Thoracic aorta (tissue), 2 donors: ENCODE data around the gene SYCP2. TPM values are rescaled to one million over a fixed set of nuclear protein-coding genes. Genes with fewer than 3 reads are reported as not detected.

ENCODE experiments used
- ATAC-seq: fragments of 150-250 bp; one replicate; pipeline ENCODE4 v1.8.0; 2017; ENCODE audit warnings: low read depth; ENCODE audit not compliant: insufficient number of reproducible peaks, low FRiP score
- DNase-seq: peaks from one replicate; pipeline ENCODE4 v3.0.0-alpha.2; 2020; ENCODE audit warnings: low spot score
- H3K27ac ChIP-seq, 2 donors: fragments of 200-600 bp; sonication (generic); 1 replicate in 1 of 2; 2 replicates in 1 of 2; pipeline ENCODE4 v1.5.1; 2016; ENCODE audit warnings: mild to moderate bottlenecking in 2 of 2, moderate library complexity in 2 of 2
- H3K27me3 ChIP-seq: fragments of 200-600 bp; sonication (generic); replicated peaks from 2 replicates; pipeline ENCODE4 v1.6.0; 2016; ENCODE audit warnings: mild to moderate bottlenecking; ENCODE audit not compliant: insufficient read depth
- H3K36me3 ChIP-seq: fragments of 200-600 bp; sonication (generic); one replicate; pipeline ENCODE4 v1.5.1; 2016
- H3K4me1 ChIP-seq, 2 donors: fragments of 200-600 bp; sonication (generic); 1 replicate in 1 of 2; 2 replicates in 1 of 2; pipeline versions ENCODE4 v1.5.1 to v1.6.0; 2016; ENCODE audit warnings: low read depth in 2 of 2, mild to moderate bottlenecking in 1 of 2; ENCODE audit not compliant: control insufficient read depth in 1 of 2
- H3K4me3 ChIP-seq: fragments of 200-600 bp; sonication (generic); 2 replicates; pipeline ENCODE4 v1.5.1; 2016; ENCODE audit warnings: mild to moderate bottlenecking
- H3K9me3 ChIP-seq: fragments of 200-600 bp; sonication (generic); 2 replicates; pipeline ENCODE4 v1.5.1; 2016
- CTCF ChIP-seq: fragments of 200-600 bp; sonication (generic); IDR thresholded peaks from one replicate; pipeline ENCODE4 v1.5.1; 2019; ENCODE audit warnings: antibody characterized with exemption
- total RNA-seq, 2 donors: library from RNA; depleted of rRNA; stranded (reverse); fragments of >200 nt; gene quantifications; one replicate each; pipeline versions ENCODE4 v1.1.0 to v1.2.3, GENCODE V29; 2016

The SYCP2 gene
- total RNA-seq, 2 donors from 2014 or later: 0.71 to 0.95 TPM

- H3K27ac ChIP-seq: no peak overlapping the region
- H3K27me3 ChIP-seq: no peaks in the 10 kb centered on the region
- H3K4me1 ChIP-seq: no peaks in the 10 kb centered on the region
- no peak overlapping the region for H3K4me3 ChIP-seq
- no peak for ATAC-seq
- no peak for DNase-seq
- no peaks in the 10 kb centered on the region for H3K36me3 ChIP-seq
- no peaks in the 10 kb centered on the region for H3K9me3 ChIP-seq
- TF ChIP-seq CTCF: no peak
Measured at GRCh38 chr20:59911041-59911440, 22.4 kb downstream of the SYCP2 start.

GRCh38 chr20:59908855-59909254 is 24.6 kb downstream of the SYCP2 start:
- TF ChIP-seq CTCF: no peak
- Histone ChIP-seq H3K36me3 (no peaks in the 10 kb centered on the region), H3K27ac (no peak overlapping the region), H3K4me3 (no peak overlapping the region), H3K27me3 (no peaks in the 10 kb centered on the region), H3K9me3 (no peaks in the 10 kb centered on the region), H3K4me1 (no peaks in the 10 kb centered on the region)
- no peak for DNase-seq
- no peak for ATAC-seq

GRCh38 chr20:59903621-59904020 is 29.8 kb downstream of the SYCP2 start:
- no peak overlapping the region for H3K4me3 ChIP-seq
- no peaks in the 10 kb centered on the region for H3K9me3 ChIP-seq
- no peak for ATAC-seq
- DNase-seq: no peak
- no peaks in the 10 kb centered on the region for H3K4me1 ChIP-seq
- no peak overlapping the region for H3K27ac ChIP-seq
- H3K27me3 ChIP-seq: no peaks in the 10 kb centered on the region
- TF ChIP-seq CTCF: no peak
- H3K36me3 ChIP-seq: no peaks in the 10 kb centered on the region

- no peak overlapping the region for H3K4me3 ChIP-seq
- DNase-seq (no peak), ATAC-seq (no peak)
- H3K36me3 ChIP-seq: no peaks in the 10 kb centered on the region
- no peak overlapping the region for H3K27ac ChIP-seq
- TF ChIP-seq CTCF: no peak
- no peaks in the 10 kb centered on the region for H3K27me3 ChIP-seq
- no peaks in the 10 kb centered on the region for H3K4me1 ChIP-seq
- no peaks in the 10 kb centered on the region for H3K9me3 ChIP-seq
Measured at GRCh38 chr20:59902470-59902869, 31.0 kb downstream of the SYCP2 start.

GRCh38 chr20:59895908-59896307 is 37.5 kb downstream of the SYCP2 start:
- Histone ChIP-seq H3K9me3 (no peaks in the 10 kb centered on the region), H3K36me3 (no peaks in the 10 kb centered on the region), H3K4me3 (no peak overlapping the region), H3K27me3 (no peaks in the 10 kb centered on the region), H3K27ac (no peak overlapping the region), H3K4me1 (no peaks in the 10 kb centered on the region)
- no peak for TF ChIP-seq CTCF
- DNase-seq: no peak
- ATAC-seq: no peak
